Glutamatergic neuron (in vitro differentiated cells): ENCODE measurements around the gene CAPRIN2. TPM values are rescaled to one million over a fixed set of nuclear protein-coding genes. Genes with fewer than 3 reads are reported as not detected.
A peak's percentile ranks its signal among the peaks of the same experiment; 100 is the strongest.

Experiments
- DNase-seq: peaks from one replicate; pipeline ENCODE4 v3.0.0; 2022
- H3K27ac Mint-ChIP-seq: one replicate; pipeline ENCODE4 v1.8.0; 2020; ENCODE audit warnings: mild to moderate bottlenecking, mixed read lengths, inconsistent platforms; ENCODE audit not compliant: unreplicated experiment
- H3K27me3 Mint-ChIP-seq: one replicate; pipeline ENCODE4 v1.8.0; 2020; ENCODE audit warnings: mild to moderate bottlenecking, moderate library complexity, mixed read lengths, inconsistent platforms; ENCODE audit not compliant: unreplicated experiment
- H3K36me3 Mint-ChIP-seq: one replicate; pipeline ENCODE4 v1.8.0; 2020; ENCODE audit warnings: mild to moderate bottlenecking, mixed read lengths, inconsistent platforms; ENCODE audit not compliant: unreplicated experiment
- H3K4me1 Mint-ChIP-seq: one replicate; pipeline ENCODE4 v1.8.0; 2020; ENCODE audit warnings: mild to moderate bottlenecking, low read depth, mixed read lengths, inconsistent platforms; ENCODE audit not compliant: unreplicated experiment
- H3K4me3 Mint-ChIP-seq: one replicate; pipeline ENCODE4 v1.8.0; 2020; ENCODE audit warnings: mild to moderate bottlenecking, mixed read lengths, inconsistent platforms; ENCODE audit not compliant: unreplicated experiment
- H3K9me3 Mint-ChIP-seq: one replicate; pipeline ENCODE4 v1.8.0; 2020; ENCODE audit warnings: mild to moderate bottlenecking, moderate library complexity, mixed read lengths, inconsistent platforms; ENCODE audit not compliant: unreplicated experiment
- total RNA-seq: library from RNA; stranded (reverse); fragmentation: NEBNext Ultra II Directional; extraction: Animal tissue kit (Norgen Biotek cat#: 25700); gene quantifications from one replicate; pipeline ENCODE4 v1.2.1, GENCODE V29; 2021; ENCODE audit not compliant: unreplicated experiment
- TF ChIP-seq, protein P1 (sequence below): fragments of 200-600 bp; sonication (generic); IDR thresholded peaks from one replicate; pipeline ENCODE4 v1.5.0; 2021; ENCODE audit not compliant: partially characterized antibody, unreplicated experiment

Gene CAPRIN2
- total RNA-seq, 1 donor from 2014 or later: 36.5 TPM

DNA sequence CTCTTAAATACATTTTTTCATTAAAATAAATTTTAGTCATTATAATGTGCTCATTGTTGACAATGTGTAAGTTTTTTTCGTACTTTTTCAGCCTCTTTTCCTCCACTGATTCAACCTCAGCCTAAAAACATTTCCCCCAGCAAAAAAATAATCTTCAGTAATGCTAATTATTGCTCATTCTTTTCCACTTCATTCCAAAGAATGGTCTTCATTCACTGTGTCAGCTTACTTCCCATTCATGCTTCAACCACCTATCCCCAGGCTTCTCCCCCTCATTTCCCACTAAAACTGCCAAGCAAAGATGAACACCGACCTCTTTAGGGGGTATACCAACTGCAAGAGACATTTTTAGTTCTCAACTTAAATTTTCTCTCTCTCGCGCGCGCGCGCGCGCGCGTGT is 56.4 kb downstream of the CAPRIN2 start:
- no peaks in the 10 kb centered on the region for H3K36me3 Mint-ChIP-seq
- TF ChIP-seq, protein P1, sequence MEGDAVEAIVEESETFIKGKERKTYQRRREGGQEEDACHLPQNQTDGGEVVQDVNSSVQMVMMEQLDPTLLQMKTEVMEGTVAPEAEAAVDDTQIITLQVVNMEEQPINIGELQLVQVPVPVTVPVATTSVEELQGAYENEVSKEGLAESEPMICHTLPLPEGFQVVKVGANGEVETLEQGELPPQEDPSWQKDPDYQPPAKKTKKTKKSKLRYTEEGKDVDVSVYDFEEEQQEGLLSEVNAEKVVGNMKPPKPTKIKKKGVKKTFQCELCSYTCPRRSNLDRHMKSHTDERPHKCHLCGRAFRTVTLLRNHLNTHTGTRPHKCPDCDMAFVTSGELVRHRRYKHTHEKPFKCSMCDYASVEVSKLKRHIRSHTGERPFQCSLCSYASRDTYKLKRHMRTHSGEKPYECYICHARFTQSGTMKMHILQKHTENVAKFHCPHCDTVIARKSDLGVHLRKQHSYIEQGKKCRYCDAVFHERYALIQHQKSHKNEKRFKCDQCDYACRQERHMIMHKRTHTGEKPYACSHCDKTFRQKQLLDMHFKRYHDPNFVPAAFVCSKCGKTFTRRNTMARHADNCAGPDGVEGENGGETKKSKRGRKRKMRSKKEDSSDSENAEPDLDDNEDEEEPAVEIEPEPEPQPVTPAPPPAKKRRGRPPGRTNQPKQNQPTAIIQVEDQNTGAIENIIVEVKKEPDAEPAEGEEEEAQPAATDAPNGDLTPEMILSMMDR: no peak
- peaks cover 1% of the 10 kb centered on the region for H3K9me3 Mint-ChIP-seq
- no peak overlapping the region for H3K27ac Mint-ChIP-seq
- DNase-seq: no peak
- H3K27me3 Mint-ChIP-seq: peaks cover 3% of the 10 kb centered on the region
- no peak overlapping the region for H3K4me3 Mint-ChIP-seq
- H3K4me1 Mint-ChIP-seq: peaks cover 11% of the 10 kb centered on the region

DNA sequence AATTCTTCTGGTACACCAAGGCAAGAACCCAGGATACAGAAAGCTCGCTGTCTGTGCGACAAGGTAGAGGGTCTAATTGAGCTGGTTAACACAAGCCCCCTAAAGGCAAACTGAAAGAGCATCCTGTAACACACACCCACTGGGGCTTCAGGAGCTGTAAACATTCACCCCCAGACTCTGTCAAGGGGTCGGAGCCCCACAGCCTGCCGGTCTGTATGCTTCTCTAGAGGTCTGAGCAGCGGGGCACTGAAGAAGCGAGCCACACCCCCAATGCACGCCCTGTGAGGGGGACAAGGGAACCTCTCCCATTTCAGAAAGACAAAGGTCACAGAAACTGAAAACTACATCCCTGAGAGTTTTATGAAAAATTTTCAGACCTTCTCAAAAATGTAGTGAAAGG is 57.8 kb downstream of the CAPRIN2 start:
- Mint-ChIP-seq H3K9me3 (peaks cover 1% of the 10 kb centered on the region), H3K27me3 (peaks cover 3% of the 10 kb centered on the region), H3K36me3 (no peaks in the 10 kb centered on the region), H3K27ac (no peak overlapping the region), H3K4me3 (no peak overlapping the region), H3K4me1 (peaks cover 11% of the 10 kb centered on the region)
- DNase-seq: no peak
- TF ChIP-seq, protein P1: no peak

DNA sequence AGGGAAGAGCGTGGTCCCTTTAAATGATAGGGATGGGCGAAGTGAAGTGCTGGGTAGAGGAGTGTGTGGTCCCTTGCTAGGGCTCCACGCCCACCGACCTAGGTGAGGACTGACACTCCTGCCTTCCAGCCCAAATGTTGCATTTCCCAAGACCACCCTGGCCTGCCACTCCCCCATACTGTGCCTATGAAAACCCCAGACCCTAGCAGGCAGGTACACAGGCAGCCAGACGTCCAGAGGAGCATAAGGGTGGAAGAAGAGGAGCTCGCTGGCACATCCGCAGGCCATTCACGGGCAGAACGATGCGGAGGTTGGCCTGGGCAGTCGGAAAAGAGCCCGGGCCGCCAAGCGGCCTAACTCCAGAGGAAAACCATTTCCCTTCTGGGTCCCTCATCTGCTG is 58.3 kb downstream of the CAPRIN2 start:
- H3K4me1 Mint-ChIP-seq: peaks cover 11% of the 10 kb centered on the region
- H3K9me3 Mint-ChIP-seq: peaks cover 1% of the 10 kb centered on the region
- peaks cover 3% of the 10 kb centered on the region for H3K27me3 Mint-ChIP-seq
- H3K27ac Mint-ChIP-seq: no peak overlapping the region
- H3K36me3 Mint-ChIP-seq: no peaks in the 10 kb centered on the region
- peak overlapping the region; percentile 85 for H3K4me3 Mint-ChIP-seq
- DNase-seq: no peak
- TF ChIP-seq, protein P1: no peak

DNA sequence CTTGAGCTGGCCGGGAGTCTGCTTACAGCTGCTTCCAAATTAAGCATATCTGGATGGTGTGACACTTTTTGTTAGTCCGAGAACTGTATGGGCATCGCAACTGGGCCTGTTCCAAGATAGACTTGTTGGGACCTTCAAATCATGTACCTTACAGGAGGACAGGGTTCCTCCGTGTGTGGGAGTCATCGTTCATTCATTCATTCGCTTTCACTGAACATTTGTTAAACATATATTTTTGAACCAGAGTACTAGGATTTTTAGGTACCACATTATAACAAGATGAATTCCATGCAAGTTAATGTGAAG is 58.7 kb downstream of the CAPRIN2 start:
- Mint-ChIP-seq H3K9me3 (peaks cover 1% of the 10 kb centered on the region), H3K27ac (peak overlapping the region; percentile 77), H3K36me3 (no peaks in the 10 kb centered on the region), H3K27me3 (peaks cover 3% of the 10 kb centered on the region), H3K4me1 (peaks cover 15% of the 10 kb centered on the region), H3K4me3 (peak overlapping the region; percentile 85)
- no peak for DNase-seq
- TF ChIP-seq, protein P1: no peak

DNA sequence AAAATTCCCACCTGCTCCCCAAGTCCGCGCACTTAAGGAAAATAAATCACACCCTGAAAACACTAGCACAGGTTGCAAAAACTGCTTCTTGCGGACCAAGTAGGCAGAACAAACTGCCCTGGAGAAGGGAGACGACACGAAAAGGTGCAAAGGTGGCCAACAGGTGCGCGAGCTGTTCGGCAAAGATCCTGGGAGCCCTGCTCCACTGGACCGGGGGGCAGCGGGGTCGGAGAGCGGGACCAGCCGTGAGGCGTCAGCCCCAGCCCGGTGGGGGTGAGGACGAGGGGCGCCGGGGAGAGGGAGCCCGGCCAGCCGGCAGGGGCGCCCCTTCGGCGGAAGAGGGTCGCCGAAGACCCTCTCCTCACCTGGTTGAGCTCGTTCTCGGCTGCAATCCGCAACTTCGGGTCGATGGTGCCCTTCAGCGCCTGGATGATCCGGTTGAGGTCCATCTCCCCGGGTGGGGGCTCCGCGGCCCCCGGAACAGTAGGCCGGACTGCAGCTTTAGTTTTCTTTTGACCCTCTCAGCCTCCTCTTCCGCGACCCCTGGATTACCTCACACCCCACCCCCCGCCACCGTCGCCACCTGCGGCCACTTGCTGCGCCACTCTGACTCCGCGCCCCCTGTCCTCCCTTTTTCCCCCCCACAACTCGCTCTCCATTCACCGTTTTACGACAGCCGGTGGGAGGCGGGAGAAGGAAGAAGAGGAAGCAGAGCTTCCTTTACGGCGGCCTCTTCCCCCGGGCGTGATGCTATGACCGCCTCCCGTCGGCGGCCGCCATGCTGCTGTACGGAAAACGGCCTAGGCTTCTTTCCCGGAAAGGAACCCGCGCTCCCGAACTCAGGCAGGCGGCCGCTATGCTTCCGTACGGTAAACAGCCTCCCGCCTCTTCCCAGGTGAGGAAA is 59.3 kb downstream of the CAPRIN2 start, which contains the start of gene IPO8:
IPO8 (minus strand) TSS at position 671 of the 904 bp plus-strand sequence; CDS start at position 449, 222 bp downstream.
- H3K27ac Mint-ChIP-seq: peak within 1 kb of the TSS; percentile 77
- H3K9me3 Mint-ChIP-seq: peaks cover 1% of the 10 kb centered on the region
- peak within 1 kb of the TSS; percentile 96 for H3K4me3 Mint-ChIP-seq
- peaks cover 3% of the 10 kb centered on the region for H3K27me3 Mint-ChIP-seq
- DNase-seq: peak; percentile 90
- H3K36me3 Mint-ChIP-seq: no peaks in the 10 kb centered on the region
- TF ChIP-seq, protein P1: peak; percentile 47
- H3K4me1 Mint-ChIP-seq: peaks cover 12% of the 10 kb centered on the region
